ENCODE data around the gene CMC2.

The CMC2 gene

GRCh38 chr16:81035398-81035974, 28.8 kb upstream of the CMC2 start, which contains the start of gene ATMIN:
Gene ATMIN, plus strand, starts transcription at chr16:81035842. Its CDS starts 29 bp downstream, at chr16:81035871.
- Histone ChIP-seq H3K9ac (ENCODE audit: low read depth, low read length, poor library complexity) (peak within 1 kb of the TSS; percentile 97), H4K91ac (ENCODE audit: low read depth, low read length, poor library complexity) (no peak within 1 kb of the TSS), H3K4me2 (ENCODE audit: insufficient read depth, low read length, poor library complexity, severe bottlenecking) (peak within 1 kb of the TSS; percentile 68), H3K4ac (ENCODE audit: low read length) (no peak within 1 kb of the TSS), H2BK12ac (ENCODE audit: low read length) (no peak within 1 kb of the TSS), H2AK5ac (ENCODE audit: low read depth, low read length) (no peak within 1 kb of the TSS), H3K4me1 (ENCODE audit: control insufficient read depth in 2 of 2, insufficient read depth in 1 of 2, low read depth in 1 of 2, low read length in 2 of 2) (peaks cover 5 to 9% of the 10 kb centered on the region in 2 donors), H3K27me3 (ENCODE audit: control insufficient read depth in 3 of 3, insufficient read depth in 3 of 3, low read depth in 1 of 3, low read length in 3 of 3) (no peaks in the 10 kb centered on the region), H2BK5ac (ENCODE audit: low read length) (no peak within 1 kb of the TSS), H3K27ac (replicated peaks; ENCODE audit: low read length) (peak within 1 kb of the TSS; percentile 40), H4K8ac (ENCODE audit: low read depth, low read length) (no peak within 1 kb of the TSS), H3K36me3 (replicated peaks in 1 of 2; ENCODE audit: control insufficient read depth in 2 of 2, insufficient read depth in 2 of 2, low read length in 2 of 2) (peaks cover 2 to 31% of the 10 kb centered on the region in 2 donors), H2AFZ (ENCODE audit: low read length) (peak within 1 kb of the TSS; percentile 88), H3K23ac (ENCODE audit: low read depth, low read length, poor library complexity) (peak within 1 kb of the TSS; percentile 69), H3K9me3 (replicated peaks in 1 of 2; ENCODE audit: control insufficient read depth in 2 of 2, insufficient read depth in 1 of 2, low read depth in 1 of 2, low read length in 2 of 2) (no peaks in the 10 kb centered on the region), H3K79me1 (ENCODE audit: low read depth, low read length) (no peaks in the 10 kb centered on the region), H3K18ac (ENCODE audit: low read length) (peak within 1 kb of the TSS; percentile 97), H3K4me3 (ENCODE audit: low read length in 2 of 2) (peak within 1 kb of the TSS; percentile 89 to 100), H3K14ac (ENCODE audit: low read length) (peak within 1 kb of the TSS; percentile 92), H2BK120ac (ENCODE audit: low read depth, low read length) (no peak within 1 kb of the TSS), H2BK15ac (ENCODE audit: low read length) (no peak within 1 kb of the TSS)
- peak; percentile 89 for DNase-seq (ENCODE audit: low spot score)
- no CpG with 5 or more reads among the region's 54 CpGs for WGBS, 2 donors (ENCODE audit: extremely low coverage in 2 of 2, insufficient read length in 2 of 2, insufficient replicate concordance in 1 of 2)

GRCh38 chr16:81029930-81030604, 23.4 kb upstream of the CMC2 start:
- no peaks in the 10 kb centered on the region for H3K79me1 ChIP-seq (ENCODE audit: low read depth, low read length)
- no peak overlapping the region for H3K14ac ChIP-seq (ENCODE audit: low read length)
- no peak overlapping the region for H2BK12ac ChIP-seq (ENCODE audit: low read length)
- no peak overlapping the region for H4K91ac ChIP-seq (ENCODE audit: low read depth, low read length, poor library complexity)
- H2BK120ac ChIP-seq (ENCODE audit: low read depth, low read length), result no peak overlapping the region
- no peaks in the 10 kb centered on the region for H3K27me3 ChIP-seq (ENCODE audit: control insufficient read depth in 3 of 3, insufficient read depth in 3 of 3, low read depth in 1 of 3, low read length in 3 of 3)
- peaks cover 13 to 52% of the 10 kb centered on the region in 2 donors for H3K36me3 ChIP-seq (replicated peaks in 1 of 2; ENCODE audit: control insufficient read depth in 2 of 2, insufficient read depth in 2 of 2, low read length in 2 of 2)
- no peak overlapping the region for H2BK15ac ChIP-seq (ENCODE audit: low read length)
- no peak overlapping the region for H3K4me3 ChIP-seq (ENCODE audit: low read length in 2 of 2)
- DNase-seq (ENCODE audit: low spot score), result no peak
- no peak overlapping the region for H2AFZ ChIP-seq (ENCODE audit: low read length)
- no peak overlapping the region for H3K27ac ChIP-seq (replicated peaks; ENCODE audit: low read length)
- H3K4me1 ChIP-seq (ENCODE audit: control insufficient read depth in 2 of 2, insufficient read depth in 1 of 2, low read depth in 1 of 2, low read length in 2 of 2), result no peaks in the 10 kb centered on the region
- H4K8ac ChIP-seq (ENCODE audit: low read depth, low read length), result no peak overlapping the region
- no peaks in the 10 kb centered on the region for H3K9me3 ChIP-seq (replicated peaks in 1 of 2; ENCODE audit: control insufficient read depth in 2 of 2, insufficient read depth in 1 of 2, low read depth in 1 of 2, low read length in 2 of 2)
- no peak overlapping the region for H3K4me2 ChIP-seq (ENCODE audit: insufficient read depth, low read length, poor library complexity, severe bottlenecking)
- H3K18ac ChIP-seq (ENCODE audit: low read length), result no peak overlapping the region
- no peak overlapping the region for H3K4ac ChIP-seq (ENCODE audit: low read length)
- H3K23ac ChIP-seq (ENCODE audit: low read depth, low read length, poor library complexity), result no peak overlapping the region
- WGBS, 2 donors (ENCODE audit: extremely low coverage in 2 of 2, insufficient read length in 2 of 2, insufficient replicate concordance in 1 of 2), result no CpG with 5 or more reads among the region's 11 CpGs
- no peak overlapping the region for H3K9ac ChIP-seq (ENCODE audit: low read depth, low read length, poor library complexity)
- no peak overlapping the region for H2BK5ac ChIP-seq (ENCODE audit: low read length)
- H2AK5ac ChIP-seq (ENCODE audit: low read depth, low read length), result no peak overlapping the region

DNA sequence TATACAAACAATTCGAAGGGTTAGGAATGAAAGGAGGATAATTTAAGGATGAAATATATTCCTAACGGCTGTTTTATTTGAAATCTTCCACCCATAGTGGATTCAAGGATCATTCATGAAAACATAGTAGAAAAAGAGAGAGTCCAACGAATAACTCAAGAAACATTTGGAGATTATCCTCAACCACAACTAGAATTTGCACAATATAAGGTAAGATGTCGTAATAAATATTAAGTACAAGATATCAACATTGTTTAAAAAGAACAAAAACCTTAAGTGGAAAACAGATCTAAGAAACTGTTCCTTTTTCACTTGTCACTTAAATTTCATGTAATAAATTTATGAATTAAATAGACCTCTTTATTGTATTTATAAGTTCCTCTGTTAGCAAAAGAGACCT, 19.7 kb upstream of the CMC2 start:
- Histone ChIP-seq H3K4me2 (ENCODE audit: insufficient read depth, low read length, poor library complexity, severe bottlenecking) (no peak overlapping the region), H3K18ac (ENCODE audit: low read length) (no peak overlapping the region), H3K23ac (ENCODE audit: low read depth, low read length, poor library complexity) (no peak overlapping the region), H3K4me3 (ENCODE audit: low read length in 2 of 2) (no peak overlapping the region), H2BK120ac (ENCODE audit: low read depth, low read length) (no peak overlapping the region), H2AK5ac (ENCODE audit: low read depth, low read length) (no peak overlapping the region), H2AFZ (ENCODE audit: low read length) (no peak overlapping the region), H3K9me3 (replicated peaks in 1 of 2; ENCODE audit: control insufficient read depth in 2 of 2, insufficient read depth in 1 of 2, low read depth in 1 of 2, low read length in 2 of 2) (no peaks in the 10 kb centered on the region), H3K14ac (ENCODE audit: low read length) (no peak overlapping the region), H3K4me1 (ENCODE audit: control insufficient read depth in 2 of 2, insufficient read depth in 1 of 2, low read depth in 1 of 2, low read length in 2 of 2) (no peaks in the 10 kb centered on the region), H3K9ac (ENCODE audit: low read depth, low read length, poor library complexity) (no peak overlapping the region), H3K4ac (ENCODE audit: low read length) (no peak overlapping the region), H3K36me3 (replicated peaks in 1 of 2; ENCODE audit: control insufficient read depth in 2 of 2, insufficient read depth in 2 of 2, low read length in 2 of 2) (peaks cover 24 to 86% of the 10 kb centered on the region in 2 donors), H3K27me3 (ENCODE audit: control insufficient read depth in 3 of 3, insufficient read depth in 3 of 3, low read depth in 1 of 3, low read length in 3 of 3) (no peaks in the 10 kb centered on the region), H2BK15ac (ENCODE audit: low read length) (no peak overlapping the region), H4K8ac (ENCODE audit: low read depth, low read length) (no peak overlapping the region), H3K27ac (replicated peaks; ENCODE audit: low read length) (no peak overlapping the region), H2BK12ac (ENCODE audit: low read length) (no peak overlapping the region), H2BK5ac (ENCODE audit: low read length) (no peak overlapping the region), H3K79me1 (ENCODE audit: low read depth, low read length) (no peaks in the 10 kb centered on the region), H4K91ac (ENCODE audit: low read depth, low read length, poor library complexity) (no peak overlapping the region)
- no CpG with 5 or more reads among the region's 4 CpGs for WGBS, 2 donors (ENCODE audit: extremely low coverage in 2 of 2, insufficient read length in 2 of 2, insufficient replicate concordance in 1 of 2)
- DNase-seq (ENCODE audit: low spot score), result no peak

GRCh38 chr16:81018496-81018895, 11.8 kb upstream of the CMC2 start:
- Histone ChIP-seq H3K79me1 (ENCODE audit: low read depth, low read length) (no peaks in the 10 kb centered on the region), H3K27me3 (ENCODE audit: control insufficient read depth in 3 of 3, insufficient read depth in 3 of 3, low read depth in 1 of 3, low read length in 3 of 3) (no peaks in the 10 kb centered on the region), H3K27ac (replicated peaks; ENCODE audit: low read length) (no peak overlapping the region), H3K36me3 (replicated peaks in 1 of 2; ENCODE audit: control insufficient read depth in 2 of 2, insufficient read depth in 2 of 2, low read length in 2 of 2) (peaks cover 42 to 99% of the 10 kb centered on the region in 2 donors), H2BK15ac (ENCODE audit: low read length) (no peak overlapping the region), H2AK5ac (ENCODE audit: low read depth, low read length) (no peak overlapping the region), H2BK12ac (ENCODE audit: low read length) (no peak overlapping the region), H4K8ac (ENCODE audit: low read depth, low read length) (no peak overlapping the region), H3K9me3 (replicated peaks in 1 of 2; ENCODE audit: control insufficient read depth in 2 of 2, insufficient read depth in 1 of 2, low read depth in 1 of 2, low read length in 2 of 2) (no peaks in the 10 kb centered on the region), H4K91ac (ENCODE audit: low read depth, low read length, poor library complexity) (no peak overlapping the region), H3K4me2 (ENCODE audit: insufficient read depth, low read length, poor library complexity, severe bottlenecking) (no peak overlapping the region), H2BK5ac (ENCODE audit: low read length) (no peak overlapping the region), H3K4me1 (ENCODE audit: control insufficient read depth in 2 of 2, insufficient read depth in 1 of 2, low read depth in 1 of 2, low read length in 2 of 2) (no peaks in the 10 kb centered on the region), H3K23ac (ENCODE audit: low read depth, low read length, poor library complexity) (no peak overlapping the region), H3K18ac (ENCODE audit: low read length) (no peak overlapping the region), H3K9ac (ENCODE audit: low read depth, low read length, poor library complexity) (no peak overlapping the region), H2AFZ (ENCODE audit: low read length) (no peak overlapping the region), H2BK120ac (ENCODE audit: low read depth, low read length) (no peak overlapping the region), H3K4ac (ENCODE audit: low read length) (no peak overlapping the region), H3K14ac (ENCODE audit: low read length) (no peak overlapping the region), H3K4me3 (ENCODE audit: low read length in 2 of 2) (no peak overlapping the region)
- WGBS, 2 donors (ENCODE audit: extremely low coverage in 2 of 2, insufficient read length in 2 of 2, insufficient replicate concordance in 1 of 2), result no CpG with 5 or more reads among the region's 2 CpGs
- no peak for DNase-seq (ENCODE audit: low spot score)

Data from neuronal stem cell (in vitro differentiated cells).